KMS-11 (cell line): ENCODE measurements around the gene NTRK2.

Source experiments
- H2AFZ ChIP-seq: fragments of 200-600 bp; sonication (generic); 2 replicates; pipeline ENCODE4 v1.6.1; 2016; ENCODE audit warnings: antibody characterized with exemption, mixed run types, low read depth
- H3K27ac ChIP-seq: fragments of 200-600 bp; sonication (generic); 2 replicates; pipeline ENCODE4 v1.6.1; 2016; ENCODE audit warnings: mild to moderate bottlenecking, mixed run types
- H3K27me3 ChIP-seq: fragments of 200-600 bp; sonication (generic); 2 replicates; pipeline ENCODE4 v1.6.1; 2017; ENCODE audit warnings: mild to moderate bottlenecking, low read depth, mixed run types, moderate library complexity; ENCODE audit not compliant: insufficient read depth
- H3K36me3 ChIP-seq: fragments of 200-600 bp; sonication (generic); 2 replicates; pipeline ENCODE4 v1.6.1; 2017; ENCODE audit warnings: mild to moderate bottlenecking, mixed run types; ENCODE audit not compliant: insufficient read depth
- H3K4me1 ChIP-seq: fragments of 200-600 bp; sonication (generic); 2 replicates; pipeline ENCODE4 v1.6.1; 2016; ENCODE audit warnings: mild to moderate bottlenecking, low read depth, mixed run types; ENCODE audit not compliant: poor library complexity, severe bottlenecking
- H3K4me2 ChIP-seq: fragments of 200-600 bp; sonication (generic); 2 replicates; pipeline ENCODE4 v1.7.0; 2016; ENCODE audit warnings: mild to moderate bottlenecking, mixed run types
- H3K4me3 ChIP-seq: fragments of 200-600 bp; sonication (generic); IDR thresholded peaks from 2 replicates; pipeline ENCODE4 v1.6.1; 2017; ENCODE audit warnings: low read depth, low read length, mixed read lengths; ENCODE audit not compliant: insufficient read depth
- H3K79me2 ChIP-seq: fragments of 200-600 bp; sonication (generic); 2 replicates; pipeline ENCODE4 v1.6.1; 2016; ENCODE audit warnings: low read depth, mixed run types; ENCODE audit not compliant: insufficient read depth
- H3K9ac ChIP-seq: fragments of 200-600 bp; sonication (generic); 2 replicates; pipeline ENCODE4 v1.6.1; 2016; ENCODE audit warnings: mild to moderate bottlenecking, mixed run types
- H4K20me1 ChIP-seq: fragments of 200-600 bp; sonication (generic); 2 replicates; pipeline ENCODE4 v1.6.1; 2016; ENCODE audit warnings: mild to moderate bottlenecking, mixed run types; ENCODE audit not compliant: insufficient read depth
- CTCF ChIP-seq: fragments of 200-600 bp; sonication (generic); conservative IDR thresholded peaks from 2 replicates; pipeline ENCODE4 v1.6.1; 2017; ENCODE audit warnings: low read depth, mild to moderate bottlenecking, antibody characterized with exemption, low read length, moderate library complexity, mixed read lengths

The NTRK2 gene

GRCh38 chr9:84829997-84830696, 160.6 kb downstream of the NTRK2 start:
- H4K20me1 ChIP-seq, result no peaks in the 10 kb centered on the region
- TF ChIP-seq CTCF, result no peak
- H3K4me1 ChIP-seq, result peaks cover 3% of the 10 kb centered on the region
- H3K9ac ChIP-seq, result no peak overlapping the region
- no peak overlapping the region for H3K4me3 ChIP-seq
- H3K36me3 ChIP-seq, result no peaks in the 10 kb centered on the region
- H2AFZ ChIP-seq, result no peak overlapping the region
- H3K27me3 ChIP-seq, result no peaks in the 10 kb centered on the region
- H3K27ac ChIP-seq, result no peak overlapping the region
- H3K79me2 ChIP-seq, result no peaks in the 10 kb centered on the region
- H3K4me2 ChIP-seq, result no peak overlapping the region

- no peaks in the 10 kb centered on the region for H3K4me1 ChIP-seq
- H3K27me3 ChIP-seq, result no peaks in the 10 kb centered on the region
- no peak overlapping the region for H3K9ac ChIP-seq
- no peaks in the 10 kb centered on the region for H4K20me1 ChIP-seq
- H2AFZ ChIP-seq, result no peak overlapping the region
- TF ChIP-seq CTCF, result no peak
- H3K27ac ChIP-seq, result no peak overlapping the region
- H3K79me2 ChIP-seq, result no peaks in the 10 kb centered on the region
- H3K4me3 ChIP-seq, result no peak overlapping the region
- no peaks in the 10 kb centered on the region for H3K36me3 ChIP-seq
- no peak overlapping the region for H3K4me2 ChIP-seq
These were observed 161.8 kb downstream of the NTRK2 start for GRCh38 chr9:84831377-84831776.

GRCh38 chr9:84832453-84832852, 162.9 kb downstream of the NTRK2 start:
- H3K9ac ChIP-seq, result no peak overlapping the region
- H3K27me3 ChIP-seq, result no peaks in the 10 kb centered on the region
- H2AFZ ChIP-seq, result no peak overlapping the region
- H3K4me1 ChIP-seq, result no peaks in the 10 kb centered on the region
- no peaks in the 10 kb centered on the region for H4K20me1 ChIP-seq
- H3K4me3 ChIP-seq, result no peak overlapping the region
- no peak for TF ChIP-seq CTCF
- no peak overlapping the region for H3K4me2 ChIP-seq
- no peaks in the 10 kb centered on the region for H3K79me2 ChIP-seq
- no peak overlapping the region for H3K27ac ChIP-seq
- no peaks in the 10 kb centered on the region for H3K36me3 ChIP-seq

GRCh38 chr9:84834426-84834825, 164.9 kb downstream of the NTRK2 start:
- Histone ChIP-seq H2AFZ (no peak overlapping the region), H3K27ac (no peak overlapping the region), H3K4me2 (no peak overlapping the region), H3K79me2 (no peaks in the 10 kb centered on the region), H3K4me1 (peaks cover 7% of the 10 kb centered on the region), H3K36me3 (no peaks in the 10 kb centered on the region), H3K27me3 (no peaks in the 10 kb centered on the region), H3K4me3 (no peak overlapping the region), H3K9ac (no peak overlapping the region), H4K20me1 (no peaks in the 10 kb centered on the region)
- no peak for TF ChIP-seq CTCF
